Epithelial cell of esophagus (primary cell): Measurements from ENCODE around the gene TRIM8.

Experiments
- DNase-seq: peaks from one replicate; pipeline ENCODE4 v3.0.0; 2010; ENCODE audit warnings: low read depth
- H3K4me3 ChIP-seq: 2 replicates; pipeline ENCODE4 v1.5.1; 2011; ENCODE audit warnings: mild to moderate bottlenecking, low read length, control low read depth
- CTCF ChIP-seq: IDR thresholded peaks from 2 replicates; pipeline ENCODE4 v1.5.1; 2011; ENCODE audit warnings: low read depth, mild to moderate bottlenecking, low read length, control low read depth, inconsistent platforms; ENCODE audit not compliant: insufficient read depth; ENCODE audit errors: missing control alignments

Gene TRIM8

GRCh38 chr10:102599565-102600327 is 44.5 kb upstream of the TRIM8 start:
- no peak for DNase-seq
- TF ChIP-seq CTCF: no peak
- no peak overlapping the region for H3K4me3 ChIP-seq

GRCh38 chr10:102600816-102601215 is 43.5 kb upstream of the TRIM8 start:
- DNase-seq: no peak
- H3K4me3 ChIP-seq: no peak overlapping the region
- TF ChIP-seq CTCF: no peak

GRCh38 chr10:102601639-102602038 is 42.6 kb upstream of the TRIM8 start:
- no peak for TF ChIP-seq CTCF
- H3K4me3 ChIP-seq: no peak overlapping the region
- DNase-seq: no peak

- no peak overlapping the region for H3K4me3 ChIP-seq
- no peak for DNase-seq
- no peak for TF ChIP-seq CTCF
Observed at GRCh38 chr10:102602272-102603045, 41.8 kb upstream of the TRIM8 start.

- no peak for DNase-seq
Observed at GRCh38 chr10:102603946-102604345, 40.3 kb upstream of the TRIM8 start.

GRCh38 chr10:102604439-102604841 is 39.8 kb upstream of the TRIM8 start:
- no peak overlapping the region for H3K4me3 ChIP-seq
- no peak for TF ChIP-seq CTCF
- DNase-seq: peak; percentile 90

More at GRCh38 chr10:102603946-102604345, 40.3 kb upstream of the TRIM8 start:
- no peak for TF ChIP-seq CTCF
- H3K4me3 ChIP-seq: no peak overlapping the region
